GM18526 (cell line): ENCODE data around the gene LAMTOR1.
"Not testable (repeated sequence)": the region's sequence is repeated elsewhere in the genome, so short reads cannot be mapped to it uniquely, and the experiment has no call there.

Experiments
- POLR2A ChIP-seq: IDR thresholded peaks from 3 replicates; pipeline ENCODE4 v1.6.1; 2011; ENCODE audit not compliant: insufficient read length; ENCODE audit errors: extremely low read depth

Gene LAMTOR1

GRCh38 chr11:72102946-72103753, at the start of gene LAMTOR1:
LAMTOR1 (minus strand) TSS chr11:72103297; CDS start chr11:72103224, 73 bp downstream.
- peak; percentile 94 for TF ChIP-seq POLR2A

GRCh38 chr11:72150882-72151281, 47.8 kb upstream of the LAMTOR1 start:
- no peak for TF ChIP-seq POLR2A

GRCh38 chr11:72146625-72147024, 43.5 kb upstream of the LAMTOR1 start:
- no peak for TF ChIP-seq POLR2A

GRCh38 chr11:72144807-72145565, 41.9 kb upstream of the LAMTOR1 start:
- no peak for TF ChIP-seq POLR2A

- TF ChIP-seq POLR2A: no peak
These were observed 38.0 kb upstream of the LAMTOR1 start for GRCh38 chr11:72141066-72141465.

- TF ChIP-seq POLR2A: no peak
These were observed 37.6 kb upstream of the LAMTOR1 start for GRCh38 chr11:72140661-72141060.

- TF ChIP-seq POLR2A: no peak
These were observed 36.4 kb upstream of the LAMTOR1 start for GRCh38 chr11:72139500-72139899.

GRCh38 chr11:72138821-72139390, 35.8 kb upstream of the LAMTOR1 start:
- TF ChIP-seq POLR2A: no peak

GRCh38 chr11:72136684-72137262, 33.7 kb upstream of the LAMTOR1 start:
- no peak for TF ChIP-seq POLR2A

GRCh38 chr11:72135891-72136683, 33.0 kb upstream of the LAMTOR1 start:
- TF ChIP-seq POLR2A: no peak

- TF ChIP-seq POLR2A: not testable (repeated sequence)
These were observed 32.4 kb upstream of the LAMTOR1 start, which contains the start of gene FOLR3 for GRCh38 chr11:72135473-72135872. FOLR3 (plus strand) TSS chr11:72135725; CDS start chr11:72135953, 228 bp downstream.

GRCh38 chr11:72132646-72133045, 29.5 kb upstream of the LAMTOR1 start:
- no peak for TF ChIP-seq POLR2A

GRCh38 chr11:72129381-72129780, 26.3 kb upstream of the LAMTOR1 start:
- TF ChIP-seq POLR2A: no peak

- no peak for TF ChIP-seq POLR2A
These were observed 24.8 kb upstream of the LAMTOR1 start for GRCh38 chr11:72127923-72128322.

- TF ChIP-seq POLR2A: no peak
These were observed 22.9 kb upstream of the LAMTOR1 start for GRCh38 chr11:72125956-72126355.
